ENCODE measurements around the gene SHC2.
"Not testable (repeated sequence)": the region's sequence is repeated elsewhere in the genome, so short reads cannot be mapped to it uniquely, and the experiment has no call there.

Gene SHC2

DNA sequence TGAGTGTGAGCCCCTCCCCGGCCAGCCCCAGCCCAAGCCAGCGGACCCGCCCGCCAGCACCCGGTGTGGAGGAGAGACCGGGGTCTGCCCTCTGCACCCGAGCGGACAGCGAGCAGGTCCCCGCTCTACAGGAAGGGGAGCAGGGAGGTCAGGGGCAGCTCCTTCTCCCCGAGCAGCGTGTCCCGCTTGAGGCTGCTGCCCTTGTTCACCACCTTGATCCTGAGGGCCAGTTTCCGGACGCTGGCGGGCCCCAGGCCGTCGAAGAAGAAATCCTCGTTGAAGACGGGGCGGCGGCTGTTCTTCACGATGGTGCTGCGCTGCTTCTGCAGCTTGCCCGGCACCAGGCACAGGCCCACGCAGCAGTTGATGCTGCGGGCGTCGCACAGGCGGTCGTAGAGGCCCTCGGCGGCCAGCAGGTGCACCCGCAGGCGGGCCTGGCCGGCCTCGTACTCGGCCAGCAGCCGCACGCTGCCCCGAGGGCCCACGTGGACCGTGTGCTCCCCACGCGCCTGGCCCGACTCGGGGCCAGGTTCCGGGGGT lies 53.8 kb downstream of the SHC2 start:
- no peak for DNase-seq (ENCODE audit: low read depth)

DNA sequence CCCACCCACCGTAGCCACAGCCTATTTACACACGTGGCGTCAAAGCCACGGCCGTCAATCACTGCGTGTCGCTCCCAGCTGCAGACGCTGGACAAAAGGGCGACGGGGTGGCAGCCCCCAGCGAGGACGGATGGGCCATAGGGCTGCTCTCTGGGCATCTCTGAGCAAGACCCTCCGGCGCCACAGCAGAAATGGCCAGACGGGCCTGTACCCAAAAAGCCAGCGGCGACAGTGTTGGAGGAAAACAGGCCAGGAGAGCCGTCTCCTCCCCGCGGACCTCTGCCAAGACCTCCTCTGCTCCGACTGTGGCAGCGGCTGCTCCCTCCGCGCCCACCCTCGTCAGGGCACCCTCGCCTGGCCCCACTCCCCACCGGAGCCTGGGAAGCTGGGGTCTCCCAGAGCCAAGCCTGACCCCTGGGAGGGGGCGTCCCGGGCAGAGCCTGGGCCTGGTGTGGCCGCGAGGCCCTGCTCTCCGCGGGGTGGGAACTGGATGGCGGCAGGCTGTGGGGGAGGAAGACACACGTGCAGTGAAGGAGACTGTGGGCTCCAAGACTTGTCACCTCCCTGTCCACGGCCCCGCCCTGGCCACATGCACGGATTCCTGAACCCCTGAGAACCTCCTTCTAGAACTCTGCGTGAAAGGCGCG lies 54.6 kb downstream of the SHC2 start:
- DNase-seq (ENCODE audit: low read depth), result no peak

DNA sequence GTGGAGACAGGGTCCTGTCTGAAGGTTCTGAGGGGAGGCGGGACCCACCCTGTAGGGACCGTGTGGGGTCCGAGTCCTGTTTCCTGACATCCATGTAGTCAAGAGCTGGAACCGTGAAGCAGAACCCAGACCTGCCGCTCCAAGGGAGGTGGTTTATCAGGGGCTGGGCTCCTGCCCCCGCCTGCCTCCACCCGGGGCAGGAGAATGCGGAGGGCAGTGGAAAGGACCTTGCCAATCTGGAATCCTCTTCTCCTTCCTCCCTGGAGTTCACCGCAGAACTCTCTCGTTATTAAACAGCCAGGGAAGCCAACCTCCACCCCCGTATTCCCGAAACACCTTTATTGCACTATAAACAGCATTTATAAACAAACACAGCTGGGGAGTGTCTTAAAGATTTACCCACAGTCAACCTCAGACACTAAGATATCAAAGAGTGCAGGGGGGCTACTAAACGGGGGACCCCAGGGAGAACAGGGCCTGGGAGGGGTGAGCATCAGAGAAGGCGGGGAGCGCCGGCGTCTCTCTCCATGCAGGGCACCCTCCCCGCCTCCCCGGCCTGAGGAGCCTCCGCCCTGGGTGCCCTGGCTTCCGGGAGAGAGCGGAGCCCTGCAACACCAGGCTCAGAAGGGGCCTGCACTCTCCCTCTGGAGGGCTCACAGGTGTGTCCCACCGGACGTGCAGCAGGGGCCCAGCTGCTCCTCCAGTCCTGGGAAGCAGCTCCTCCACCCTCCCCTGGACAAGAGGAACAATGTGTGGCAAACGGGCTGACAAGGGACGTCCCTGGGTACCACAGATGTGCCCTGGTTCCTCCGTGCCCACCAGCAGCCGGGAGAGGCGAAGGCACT lies 55.5 kb downstream of the SHC2 start:
- no peak for DNase-seq (ENCODE audit: low read depth)

DNA sequence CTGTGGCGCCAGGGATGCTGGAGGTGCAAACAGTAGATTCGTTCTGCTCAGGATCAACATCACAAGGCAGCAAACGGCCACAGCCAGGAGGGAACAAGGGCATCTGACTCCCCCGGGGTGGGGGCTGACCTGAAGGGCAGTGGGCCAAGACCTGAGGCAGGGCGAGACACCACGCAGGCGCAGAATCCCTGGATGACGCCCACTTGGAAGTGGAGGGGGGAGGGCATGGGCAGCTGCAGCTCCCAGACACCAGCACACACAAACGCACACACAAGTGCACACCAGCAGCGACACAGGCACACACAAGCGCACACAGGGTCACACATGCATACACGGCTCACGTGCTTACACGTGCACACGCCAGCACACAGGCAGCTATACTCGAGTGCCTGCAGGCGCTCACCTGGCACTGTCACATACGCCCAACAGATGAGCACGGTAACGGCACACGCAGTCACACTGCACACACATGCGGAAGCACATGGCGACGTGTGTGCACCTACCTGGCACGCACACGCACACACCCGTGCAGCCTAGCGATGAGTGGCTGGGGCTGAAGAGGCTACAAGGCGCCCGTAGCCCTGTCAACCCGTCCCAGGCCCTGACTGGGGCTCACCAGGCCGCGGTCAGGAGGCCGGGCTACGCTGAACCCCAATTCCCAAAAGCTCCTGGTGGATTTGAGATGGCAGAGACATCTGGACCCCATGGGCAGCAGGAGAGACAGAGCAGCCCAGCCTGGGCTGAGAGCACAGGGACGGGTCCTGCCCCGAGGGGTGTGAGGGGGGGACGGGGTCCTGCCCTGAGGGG lies 57.4 kb downstream of the SHC2 start:
- no peak for DNase-seq (ENCODE audit: low read depth)

DNA sequence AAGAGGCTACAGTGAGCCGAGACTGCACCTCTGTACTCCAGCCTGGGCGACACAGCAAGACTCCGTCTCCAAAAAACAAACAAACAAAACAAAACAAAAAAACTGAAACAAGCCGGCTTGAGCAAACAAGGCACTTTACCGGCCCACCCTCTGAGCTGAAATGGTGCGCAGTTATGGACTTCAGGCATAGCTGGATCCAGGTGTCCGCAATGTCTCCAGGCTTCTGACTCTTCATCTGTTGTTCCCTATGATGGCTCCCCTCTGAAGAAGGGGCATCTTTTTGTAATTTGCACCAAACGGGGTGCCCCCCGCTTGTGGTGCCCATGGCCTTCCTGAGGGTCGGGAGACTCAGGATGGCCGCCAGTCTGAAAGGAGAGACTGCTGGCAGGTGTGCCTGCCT lies 58.0 kb downstream of the SHC2 start:
- DNase-seq (ENCODE audit: low read depth), result no peak

DNA sequence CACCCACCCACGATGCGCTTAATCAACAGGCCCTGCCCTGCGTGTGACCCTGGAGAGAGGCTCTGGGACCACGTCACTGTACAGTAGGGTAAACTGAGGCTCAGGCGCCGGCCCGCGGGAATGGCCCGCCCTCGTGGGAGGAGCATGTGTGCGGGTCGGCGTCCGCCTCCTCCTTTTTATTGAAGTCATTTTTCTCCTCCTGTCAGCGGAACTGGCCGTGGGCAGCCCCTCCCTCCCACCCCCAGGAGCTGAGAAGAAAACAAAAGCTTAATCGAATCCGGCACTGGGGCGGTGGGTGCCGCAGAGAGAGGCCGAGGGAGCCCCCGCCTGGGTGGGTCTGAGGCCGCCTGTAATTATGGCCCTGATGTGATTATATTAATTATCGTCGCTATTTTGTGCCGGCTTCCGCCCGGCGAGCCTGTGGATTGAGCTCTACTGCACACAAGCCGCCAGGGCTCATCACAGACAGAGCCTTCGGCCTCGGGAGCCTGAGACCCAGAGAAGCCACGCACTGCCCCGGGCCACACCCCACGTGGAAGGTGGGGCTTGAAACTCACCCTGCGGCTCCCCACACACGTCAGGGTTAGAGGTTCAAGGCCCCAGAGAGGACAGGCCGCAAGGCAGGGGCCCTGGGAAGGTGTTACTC lies 58.8 kb downstream of the SHC2 start:
- no peak for DNase-seq (ENCODE audit: low read depth)

DNA sequence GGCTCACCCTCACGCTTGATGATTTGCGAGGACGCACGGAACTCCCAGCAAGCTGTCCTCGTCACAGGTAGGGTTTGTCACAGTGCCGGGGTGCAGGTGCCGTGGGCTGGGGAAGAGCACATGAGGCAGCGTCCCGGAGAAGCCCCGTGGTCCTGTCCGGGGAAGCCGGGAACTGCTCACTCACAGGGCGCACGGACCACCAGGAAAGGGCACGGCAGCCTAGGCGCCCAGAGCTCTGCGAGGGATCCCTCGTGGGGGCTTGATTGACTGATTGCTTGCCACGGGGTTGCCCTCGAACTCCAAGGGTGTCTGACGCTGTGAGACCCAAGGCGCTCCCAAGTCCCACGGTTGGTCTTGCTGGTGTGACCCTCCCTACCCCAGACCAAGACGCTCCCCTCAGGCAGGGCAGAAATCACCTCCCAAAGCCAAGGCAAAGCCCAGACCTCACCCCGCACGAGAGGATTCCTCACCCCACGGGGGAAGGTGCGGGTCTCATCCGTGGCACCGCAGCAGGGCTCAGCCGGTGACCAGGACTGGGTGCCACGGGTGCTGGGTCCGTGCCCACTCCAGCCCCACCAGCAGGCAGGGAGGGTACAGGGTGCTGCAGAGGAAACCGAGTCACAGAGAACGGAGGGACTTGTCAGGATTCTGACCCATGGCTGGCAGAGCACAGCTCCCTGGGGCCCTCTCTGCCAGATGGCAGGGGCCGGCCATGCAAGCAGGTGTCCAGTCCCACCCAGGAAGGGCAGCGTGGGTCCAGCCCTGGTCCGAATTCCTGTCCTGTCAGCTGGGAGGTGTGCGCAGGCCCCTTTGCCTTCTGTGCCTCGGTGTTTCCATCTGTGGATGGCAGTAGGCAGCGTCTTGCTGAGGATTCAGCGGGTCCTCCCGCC lies 59.6 kb downstream of the SHC2 start:
- DNase-seq (ENCODE audit: low read depth), result no peak

DNA sequence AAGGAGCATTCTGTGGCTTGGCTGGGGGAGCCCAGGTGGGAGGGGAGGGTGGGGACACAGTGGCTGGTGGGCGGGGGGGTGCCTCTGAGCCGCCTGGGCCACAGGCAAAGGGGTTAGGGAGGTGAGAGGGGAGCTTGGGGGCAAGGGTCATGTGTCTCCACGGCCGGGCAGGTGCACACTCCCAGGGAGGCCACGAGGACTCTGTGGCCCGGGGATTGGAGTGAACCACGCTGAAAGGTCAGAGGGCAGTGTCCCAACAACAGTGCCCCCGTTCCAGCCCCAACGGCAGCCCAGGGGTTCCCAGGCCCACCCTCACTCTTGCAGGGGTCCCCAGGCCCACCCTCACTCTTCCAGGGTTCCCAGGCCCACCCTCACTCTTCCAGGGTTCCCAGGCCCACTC lies 61.5 kb downstream of the SHC2 start:
- no peak for DNase-seq (ENCODE audit: low read depth)

DNA sequence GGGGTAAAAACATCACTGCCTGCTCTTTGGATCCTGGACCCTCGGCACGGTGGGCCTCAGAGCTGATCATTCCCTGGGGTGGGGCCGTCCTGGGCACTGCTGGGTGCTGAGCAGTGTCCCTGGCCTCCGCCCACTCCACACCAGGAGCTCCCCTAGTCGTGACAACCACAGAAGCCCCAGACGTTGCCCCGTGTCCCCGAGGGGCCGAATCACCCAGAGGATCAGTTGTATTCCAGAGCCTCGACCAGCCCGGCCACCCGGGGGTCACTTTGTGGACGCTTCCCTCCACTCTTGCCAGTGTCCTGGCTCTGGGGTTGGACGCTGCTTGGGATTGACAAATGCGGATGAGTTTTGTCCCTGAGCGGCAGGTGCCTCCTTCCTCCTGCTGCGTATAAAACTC lies 62.1 kb downstream of the SHC2 start:
- no peak for DNase-seq (ENCODE audit: low read depth)

DNA sequence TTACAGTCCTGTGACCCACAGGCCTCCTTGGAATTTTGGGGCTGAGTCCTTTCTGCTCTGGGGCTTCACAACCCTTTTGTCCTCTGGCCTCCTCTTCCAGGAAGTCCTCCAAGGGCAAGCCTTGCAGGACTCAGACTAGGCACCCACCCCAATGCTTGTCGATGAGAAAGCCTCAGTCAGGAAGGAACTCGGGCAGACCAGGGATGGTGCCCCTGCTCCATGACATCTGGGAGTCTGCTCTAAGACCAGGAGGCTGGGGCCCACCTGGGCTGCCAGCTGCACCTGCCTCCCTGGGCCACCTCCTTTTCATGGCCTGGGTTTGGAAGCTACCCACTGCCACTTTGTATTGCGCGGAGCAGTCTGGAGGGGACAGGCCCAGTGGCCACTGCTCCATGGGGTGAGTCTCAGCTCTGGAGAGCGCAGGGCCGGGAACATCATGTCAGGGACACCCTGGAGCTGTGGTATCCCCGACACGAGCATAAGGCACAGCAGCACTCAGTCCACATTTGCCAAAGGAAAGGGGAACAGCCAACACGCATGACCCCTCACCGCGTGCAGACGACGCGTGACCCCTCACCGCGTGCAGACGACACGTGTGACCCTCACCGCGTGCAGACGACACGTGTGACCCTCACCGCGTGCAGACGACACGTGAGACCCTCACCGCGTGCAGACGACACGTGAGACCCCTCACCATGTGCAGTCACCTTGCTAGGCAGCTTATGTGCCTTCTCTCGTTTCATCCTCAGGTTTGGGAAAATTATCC lies 62.7 kb downstream of the SHC2 start:
- DNase-seq (ENCODE audit: low read depth), result no peak

DNA sequence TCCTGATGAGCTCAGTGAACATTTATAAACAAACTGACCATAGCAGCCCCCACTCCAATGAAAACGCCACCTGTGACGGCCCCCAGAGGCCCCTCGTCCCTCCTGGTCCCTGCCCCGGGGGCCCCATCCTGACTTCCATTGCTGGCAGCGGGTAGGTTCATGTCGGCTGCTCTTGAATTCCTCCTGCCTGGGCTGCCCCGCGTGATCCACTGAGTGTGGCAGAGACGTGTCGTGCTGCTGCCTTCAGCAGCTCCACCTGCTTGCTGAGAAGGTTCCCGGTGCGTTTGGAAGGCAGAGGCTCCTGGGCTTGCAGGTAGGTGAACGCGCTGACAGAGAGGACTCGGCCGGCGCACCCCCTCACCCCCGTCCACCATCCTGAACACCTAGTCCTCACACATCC lies 63.5 kb downstream of the SHC2 start:
- DNase-seq (ENCODE audit: low read depth), result no peak

DNA sequence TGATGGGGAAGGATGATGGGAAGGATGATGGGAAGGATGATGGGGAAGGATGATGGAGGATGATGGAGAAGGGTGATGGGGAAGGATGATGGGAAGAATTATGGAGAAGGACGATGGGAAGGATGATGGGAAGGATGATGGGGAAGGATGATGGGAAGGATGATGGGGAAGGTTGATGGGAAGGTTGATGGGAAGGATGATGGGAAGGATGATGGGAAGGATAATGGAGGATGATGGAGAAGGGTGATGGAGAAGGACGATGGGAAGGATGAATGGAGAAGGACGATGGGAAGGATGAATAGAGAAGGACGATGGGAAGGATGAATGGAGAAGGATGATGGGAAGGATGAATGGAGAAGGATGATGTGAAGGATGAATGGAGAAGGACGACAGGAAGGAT lies 65.4 kb downstream of the SHC2 start:
- DNase-seq (ENCODE audit: low read depth), result no peak

DNA sequence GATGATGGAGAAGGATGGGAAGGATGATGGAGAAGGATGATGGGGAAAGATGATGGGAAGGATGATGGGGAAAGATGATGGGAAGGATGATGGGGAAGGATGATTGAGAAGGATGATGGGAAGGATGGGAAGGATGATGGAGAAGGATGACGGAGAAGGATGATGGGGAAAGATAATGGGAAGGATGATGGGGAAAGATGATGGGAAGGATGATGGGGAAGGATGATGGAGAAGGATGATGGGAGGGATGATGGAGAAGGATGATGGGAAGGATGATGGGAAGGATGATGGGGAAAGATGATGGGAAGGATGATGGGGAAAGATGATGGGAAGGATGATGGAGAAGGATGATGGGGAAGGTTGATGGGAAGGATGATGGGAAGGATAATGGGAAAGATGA lies 66.0 kb downstream of the SHC2 start:
- not testable (repeated sequence) for DNase-seq (ENCODE audit: low read depth)

DNA sequence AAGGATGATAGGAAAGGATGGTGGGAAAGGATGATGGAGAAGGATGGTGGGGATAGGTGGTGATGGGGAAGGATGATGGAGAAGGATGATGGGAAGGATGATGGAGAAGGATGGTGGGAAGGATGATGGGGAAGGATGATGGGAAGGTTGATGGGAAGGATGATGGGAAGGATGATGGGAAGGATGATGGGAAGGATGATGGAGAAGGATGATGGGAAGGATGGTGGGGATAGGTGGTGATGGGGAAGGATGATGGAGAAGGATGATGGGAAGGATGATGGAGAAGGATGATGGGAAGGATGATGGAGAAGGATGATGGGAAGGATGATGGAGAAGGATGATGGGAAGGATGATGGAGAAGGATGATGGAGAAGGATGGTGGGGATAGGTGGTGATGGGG lies 67.3 kb downstream of the SHC2 start:
- not testable (repeated sequence) for DNase-seq (ENCODE audit: low read depth)

DNA sequence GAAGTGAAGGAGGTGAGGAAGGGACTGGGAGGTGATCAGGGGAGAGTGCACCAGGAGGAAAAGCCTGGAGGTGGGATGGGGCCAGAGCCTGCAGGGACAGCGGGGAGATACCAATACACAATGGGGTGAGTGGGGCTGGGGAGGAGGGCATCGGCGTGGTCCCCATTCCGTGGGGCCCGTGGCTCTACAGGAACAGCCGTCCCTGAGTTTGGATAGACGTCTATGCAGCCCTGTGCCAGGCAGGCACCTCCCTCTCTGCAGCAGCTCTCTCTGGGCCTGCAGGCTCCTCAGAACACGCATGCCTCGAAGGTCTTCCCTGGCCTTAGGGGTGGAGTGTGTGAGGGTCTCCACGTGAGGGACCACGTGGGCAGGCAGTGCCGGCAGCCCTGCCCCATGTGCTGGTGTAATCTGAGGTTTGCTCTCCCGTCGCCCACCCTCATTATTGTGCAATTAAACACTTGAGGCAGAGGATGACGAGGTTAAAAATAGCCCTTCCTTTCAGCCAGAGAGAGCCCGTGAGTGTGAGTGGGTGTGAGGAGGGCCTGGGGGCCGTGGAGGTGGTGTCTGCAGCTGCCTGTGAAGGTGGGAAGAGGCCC lies 68.4 kb downstream of the SHC2 start:
- DNase-seq (ENCODE audit: low read depth), result no peak

DNA sequence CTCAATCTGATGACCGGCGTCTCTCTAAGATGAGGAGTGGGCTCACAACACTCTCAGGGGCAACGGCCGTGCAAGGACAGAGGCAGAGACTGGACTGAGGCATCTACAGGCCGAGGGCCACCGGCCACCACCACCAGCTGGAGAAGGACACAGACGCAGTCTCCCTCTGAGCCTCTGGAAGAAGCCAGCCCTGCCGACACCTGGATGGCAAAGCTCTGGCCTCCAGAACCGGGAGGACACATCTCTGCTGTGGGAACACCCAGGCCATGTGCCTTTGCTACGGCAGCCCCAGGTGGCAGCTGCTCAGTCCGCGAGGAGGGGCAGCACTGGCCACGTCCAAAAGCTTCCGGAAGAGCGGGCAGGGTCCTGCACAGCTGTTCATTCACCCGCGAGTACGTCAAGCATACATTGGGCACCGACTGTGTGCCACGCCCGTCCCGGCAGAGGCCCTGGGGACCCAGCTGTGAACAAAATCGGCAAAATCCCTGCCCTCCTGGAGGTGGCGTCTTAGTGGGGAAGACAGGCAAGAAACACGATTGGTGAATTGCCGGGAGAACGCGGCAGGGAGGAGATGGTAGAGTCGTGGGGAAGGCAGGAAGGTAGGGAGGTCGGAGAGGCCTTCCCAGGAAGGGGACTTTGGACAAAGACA lies 69.0 kb downstream of the SHC2 start:
- no peak for DNase-seq (ENCODE audit: low read depth)

DNA sequence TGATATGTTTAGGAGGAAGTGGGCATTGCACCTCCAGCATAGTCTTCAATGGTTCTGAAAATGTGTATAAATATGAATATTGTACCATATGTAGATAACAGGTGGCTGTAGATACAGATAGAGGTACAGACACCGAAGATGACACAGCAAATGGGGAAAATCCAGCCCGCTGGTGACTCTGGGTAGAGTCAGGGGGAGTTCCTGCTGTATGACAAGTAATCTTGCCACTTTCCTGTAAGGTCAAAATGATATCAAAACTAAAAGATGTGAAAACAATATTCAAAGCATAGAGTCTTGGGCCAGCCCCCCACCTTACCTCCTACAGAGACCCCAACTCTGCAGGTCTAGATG lies 69.7 kb downstream of the SHC2 start:
- no peak for DNase-seq (ENCODE audit: low read depth)

DNA sequence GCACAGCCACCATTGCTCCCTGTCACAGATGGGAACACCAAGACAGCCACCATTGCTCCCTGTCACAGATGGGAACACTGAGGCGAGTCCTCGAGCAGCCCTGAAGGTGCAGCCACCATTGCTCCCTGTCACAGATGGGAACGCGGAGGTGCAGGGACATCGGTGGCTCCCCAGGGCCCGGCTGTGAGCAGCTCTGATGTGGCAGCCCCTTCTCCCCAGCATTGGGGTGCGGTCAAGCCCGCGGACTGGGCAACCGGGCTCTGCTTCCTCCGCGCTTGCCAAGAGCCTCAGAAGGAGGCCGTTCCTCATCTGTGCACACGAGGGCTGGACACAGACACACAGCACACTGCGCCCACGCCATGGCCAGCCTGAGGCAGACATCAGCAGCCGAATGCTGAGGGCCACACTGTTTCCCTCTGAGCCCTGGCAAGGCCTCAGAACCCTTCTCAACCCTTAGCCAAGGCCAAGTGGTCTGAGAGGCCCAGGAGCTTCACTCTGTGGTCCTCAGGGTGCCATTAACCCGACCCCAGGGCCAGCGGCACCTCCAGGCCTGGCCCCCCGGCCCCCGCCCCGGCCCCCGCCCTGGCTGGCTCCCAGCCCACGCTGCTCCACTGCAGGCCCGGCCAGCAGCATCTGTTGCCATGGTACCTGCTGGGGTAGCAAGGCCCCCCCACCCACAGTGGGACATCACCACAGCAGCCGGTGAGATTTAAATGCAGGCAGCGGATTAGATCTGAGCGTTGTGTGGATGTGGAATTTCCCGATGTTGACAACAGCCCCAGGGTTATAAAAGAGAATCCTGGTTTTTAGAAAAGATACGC lies 70.2 kb downstream of the SHC2 start:
- DNase-seq (ENCODE audit: low read depth), result no peak

DNA sequence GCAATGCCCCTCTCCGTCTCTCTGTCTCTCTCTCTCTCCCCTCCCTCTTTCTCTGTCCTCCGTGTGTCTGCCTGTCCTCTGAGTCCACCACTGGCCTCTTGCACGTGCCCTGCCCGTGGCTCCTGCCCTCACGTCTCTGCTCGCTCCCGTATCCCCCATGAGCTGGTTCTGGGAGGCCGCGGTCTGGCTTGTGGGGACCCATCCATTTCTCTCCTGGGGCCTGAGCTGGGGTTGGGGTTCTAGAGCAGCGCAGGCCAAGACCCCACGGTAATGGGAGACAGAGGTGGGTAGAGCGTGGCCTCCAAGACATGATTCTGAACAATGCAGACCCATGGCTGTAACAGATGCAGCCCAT lies 70.9 kb downstream of the SHC2 start:
- no peak for DNase-seq (ENCODE audit: low read depth)

All from HS-27A (cell line).